ENCODE data around the gene VWA2.
A peak's percentile ranks its signal among the peaks of the same experiment; 100 is the strongest.

The VWA2 gene, protein sequence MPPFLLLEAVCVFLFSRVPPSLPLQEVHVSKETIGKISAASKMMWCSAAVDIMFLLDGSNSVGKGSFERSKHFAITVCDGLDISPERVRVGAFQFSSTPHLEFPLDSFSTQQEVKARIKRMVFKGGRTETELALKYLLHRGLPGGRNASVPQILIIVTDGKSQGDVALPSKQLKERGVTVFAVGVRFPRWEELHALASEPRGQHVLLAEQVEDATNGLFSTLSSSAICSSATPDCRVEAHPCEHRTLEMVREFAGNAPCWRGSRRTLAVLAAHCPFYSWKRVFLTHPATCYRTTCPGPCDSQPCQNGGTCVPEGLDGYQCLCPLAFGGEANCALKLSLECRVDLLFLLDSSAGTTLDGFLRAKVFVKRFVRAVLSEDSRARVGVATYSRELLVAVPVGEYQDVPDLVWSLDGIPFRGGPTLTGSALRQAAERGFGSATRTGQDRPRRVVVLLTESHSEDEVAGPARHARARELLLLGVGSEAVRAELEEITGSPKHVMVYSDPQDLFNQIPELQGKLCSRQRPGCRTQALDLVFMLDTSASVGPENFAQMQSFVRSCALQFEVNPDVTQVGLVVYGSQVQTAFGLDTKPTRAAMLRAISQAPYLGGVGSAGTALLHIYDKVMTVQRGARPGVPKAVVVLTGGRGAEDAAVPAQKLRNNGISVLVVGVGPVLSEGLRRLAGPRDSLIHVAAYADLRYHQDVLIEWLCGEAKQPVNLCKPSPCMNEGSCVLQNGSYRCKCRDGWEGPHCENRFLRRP

DNA sequence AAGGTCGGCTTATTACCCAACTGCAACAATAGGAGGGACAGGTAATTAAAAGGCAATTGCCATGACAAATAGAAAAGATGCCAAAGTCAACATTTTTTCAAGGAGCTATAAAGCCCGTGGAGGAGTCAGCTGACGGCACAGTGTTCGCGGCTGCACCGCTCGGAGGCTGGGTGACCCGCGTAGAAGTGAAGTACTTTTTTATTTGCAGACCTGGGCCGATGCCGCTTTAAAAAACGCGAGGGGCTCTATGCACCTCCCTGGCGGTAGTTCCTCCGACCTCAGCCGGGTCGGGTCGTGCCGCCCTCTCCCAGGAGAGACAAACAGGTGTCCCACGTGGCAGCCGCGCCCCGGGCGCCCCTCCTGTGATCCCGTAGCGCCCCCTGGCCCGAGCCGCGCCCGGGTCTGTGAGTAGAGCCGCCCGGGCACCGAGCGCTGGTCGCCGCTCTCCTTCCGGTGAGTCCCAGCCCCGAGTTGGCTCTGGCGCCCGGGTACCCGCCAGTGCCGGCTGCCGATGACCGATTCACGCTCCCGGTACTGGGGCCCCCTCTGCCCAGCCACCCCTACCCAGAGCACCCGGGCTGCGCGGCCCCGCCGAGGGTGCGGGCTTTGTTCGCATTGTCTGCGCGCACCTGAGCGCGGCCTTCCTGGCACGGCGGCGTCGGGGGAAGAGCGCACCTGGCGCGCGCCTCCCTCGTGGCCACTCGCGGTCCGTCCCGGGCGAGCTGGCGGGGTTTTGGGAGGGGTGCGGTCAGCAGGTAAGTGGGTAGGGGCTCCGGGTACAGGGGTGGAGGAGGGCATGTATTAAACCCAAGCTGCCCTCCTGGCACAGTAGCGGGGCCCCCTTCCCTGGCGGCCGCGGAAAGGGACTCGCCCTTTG is at the start of gene VWA2:
VWA2 (plus strand) TSS at position 138 of the 877 bp plus-strand sequence. CDS start 9,460 bp downstream, outside the sequence.
- peak; percentile 35 to 39 for DNase-seq

DNA sequence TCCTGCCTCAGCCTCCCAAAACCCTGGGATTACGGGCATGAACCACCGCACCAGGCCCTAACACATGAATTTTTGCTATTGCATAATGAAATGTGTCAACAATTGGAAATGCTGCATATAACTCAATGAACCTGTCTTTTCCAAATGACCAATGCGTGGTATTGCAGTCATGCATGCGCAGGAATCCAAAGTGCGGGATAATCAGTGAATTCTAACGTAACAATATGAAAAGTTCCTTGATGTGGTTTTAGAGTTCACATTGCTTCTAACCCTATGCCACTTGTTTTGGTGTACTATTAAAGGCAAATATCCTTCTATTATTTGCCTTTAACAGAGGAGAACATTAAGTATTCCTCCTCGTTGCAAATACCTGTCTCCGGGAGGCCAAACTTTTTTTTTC is 49.4 kb upstream of the VWA2 start:
- DNase-seq = no peak

DNA sequence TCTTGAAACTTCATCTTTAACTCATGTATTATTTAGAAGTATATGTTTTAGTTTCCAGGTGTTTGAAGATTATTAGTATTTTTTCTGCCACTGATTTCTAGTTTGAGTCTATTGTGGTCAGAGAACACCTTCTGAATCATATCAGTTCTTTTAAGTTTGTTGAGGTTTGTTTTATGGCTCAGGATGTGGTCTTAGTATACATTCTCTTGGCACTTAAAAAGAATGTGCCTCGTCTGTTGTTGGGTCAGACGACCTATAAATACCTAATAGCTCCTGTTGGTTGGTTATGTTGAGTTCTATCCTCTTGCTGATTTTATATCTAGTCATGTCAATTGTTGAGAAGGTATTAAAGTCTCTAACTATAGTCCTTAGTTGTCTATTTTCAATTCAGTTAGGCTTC is 44.0 kb upstream of the VWA2 start:
- no peak for DNase-seq

DNA sequence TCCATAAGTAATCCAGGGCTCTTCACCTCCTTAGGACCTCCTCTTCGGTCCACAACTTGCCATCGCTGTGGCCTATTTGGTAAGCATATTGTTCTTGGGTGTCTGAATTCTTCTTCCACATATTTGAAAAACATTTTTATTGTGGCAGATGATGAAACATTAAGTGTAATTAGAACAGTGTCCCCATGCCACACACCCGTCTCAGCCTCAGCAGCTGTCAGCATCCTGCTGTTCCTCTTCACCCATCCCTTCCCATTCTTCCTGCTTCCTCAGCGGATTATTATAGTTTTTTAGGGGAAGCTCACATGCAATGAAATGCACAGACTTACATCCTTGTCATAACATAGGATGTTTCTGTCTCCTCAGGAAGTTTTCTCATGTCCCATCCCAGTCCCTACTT is 39.8 kb upstream of the VWA2 start:
- no peak for DNase-seq

DNA sequence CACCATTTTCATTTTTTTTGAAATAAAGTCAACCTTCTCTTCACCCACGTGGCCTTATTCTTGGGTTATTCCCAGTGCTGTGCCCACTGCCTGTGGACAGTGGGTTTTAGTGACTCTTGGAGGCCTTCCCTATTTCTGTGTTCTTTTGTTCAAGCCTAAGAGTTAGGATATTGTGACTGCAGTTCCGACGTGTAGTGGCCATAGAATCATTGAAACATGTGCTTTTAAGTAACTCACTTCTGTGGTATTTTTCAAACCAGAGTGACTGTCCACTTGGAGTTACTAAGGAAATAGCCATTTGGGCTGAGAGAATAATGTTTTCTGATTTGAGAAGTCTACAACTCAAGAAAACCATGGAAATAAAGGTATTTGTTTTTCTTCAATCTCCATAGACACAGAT is 36.2 kb upstream of the VWA2 start:
- DNase-seq = no peak

DNA sequence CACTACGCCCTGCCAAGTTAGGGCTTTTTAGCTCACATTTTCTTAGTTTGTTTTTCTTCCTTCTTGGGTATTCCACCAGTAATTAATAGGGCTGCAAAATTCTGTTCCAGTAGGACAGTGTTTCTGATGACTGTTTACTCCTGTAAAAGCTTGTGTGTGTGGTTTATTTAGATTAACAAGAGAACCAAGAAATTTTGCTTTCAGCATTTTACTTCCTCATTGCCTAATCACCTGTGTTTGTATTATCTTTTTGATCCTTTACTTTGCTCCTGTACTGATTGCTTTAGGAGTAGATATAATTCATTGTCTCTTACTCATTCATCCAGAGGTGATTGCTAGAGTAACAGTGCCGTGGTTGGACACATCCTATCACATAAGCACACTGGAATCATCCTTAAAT is 32.2 kb upstream of the VWA2 start:
- no peak for DNase-seq

DNA sequence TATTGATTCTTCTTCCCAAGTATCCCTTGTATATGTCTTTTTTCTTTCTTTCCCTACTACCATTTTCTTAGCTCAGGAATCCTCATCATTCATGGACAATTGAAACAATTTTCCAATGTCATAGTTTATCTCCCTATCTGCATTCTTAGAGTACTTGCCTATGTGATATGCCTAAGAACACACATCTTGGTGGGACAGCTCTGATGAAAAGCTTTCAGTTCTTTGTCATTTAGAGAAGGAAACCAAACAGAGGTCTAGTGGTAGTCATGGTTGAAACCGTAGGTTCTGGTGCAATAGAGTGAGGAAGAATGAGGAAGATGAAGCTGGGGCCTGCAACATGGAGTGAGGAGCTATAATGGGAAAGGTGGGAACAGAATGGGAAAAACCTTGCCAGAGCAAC is 31.7 kb upstream of the VWA2 start:
- DNase-seq = no peak

DNA sequence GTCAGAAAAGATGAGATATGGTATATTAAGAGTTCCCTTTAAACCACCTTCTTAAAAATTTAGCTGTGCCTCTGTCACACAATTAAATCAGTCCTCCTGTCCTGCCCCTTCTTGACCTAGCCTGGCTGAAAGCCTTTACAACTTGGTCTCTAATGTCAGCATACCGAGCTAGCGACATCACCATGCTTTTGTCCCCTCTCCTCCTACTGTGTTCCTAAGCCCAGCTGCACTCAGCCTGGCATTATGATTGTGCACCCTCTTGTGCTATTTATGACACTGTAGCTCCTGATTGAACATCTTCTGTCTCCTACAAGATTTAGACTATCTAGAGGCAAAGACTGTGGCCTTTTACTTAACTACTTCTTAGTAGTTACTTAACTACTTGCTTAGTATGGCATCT is 30.7 kb upstream of the VWA2 start:
- DNase-seq = no peak

DNA sequence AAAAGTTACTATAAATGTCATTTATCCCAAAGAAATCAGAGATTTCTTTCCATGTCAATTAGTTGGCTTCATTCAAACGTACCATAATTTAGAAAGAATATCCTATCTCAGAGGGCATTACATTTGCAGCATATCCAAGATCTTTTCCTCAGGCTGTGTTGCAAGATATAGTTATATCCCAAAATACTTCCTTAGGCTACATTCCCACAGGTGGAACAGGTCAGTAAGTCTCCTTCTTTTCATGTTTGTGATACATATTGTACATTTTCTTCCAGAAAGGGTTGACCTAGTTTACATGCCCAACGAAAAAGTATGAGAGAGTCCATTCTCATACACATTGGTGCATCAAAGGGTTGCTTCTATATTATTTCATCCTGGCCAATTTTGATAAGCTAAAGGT is 26.9 kb upstream of the VWA2 start:
- no peak for DNase-seq

DNA sequence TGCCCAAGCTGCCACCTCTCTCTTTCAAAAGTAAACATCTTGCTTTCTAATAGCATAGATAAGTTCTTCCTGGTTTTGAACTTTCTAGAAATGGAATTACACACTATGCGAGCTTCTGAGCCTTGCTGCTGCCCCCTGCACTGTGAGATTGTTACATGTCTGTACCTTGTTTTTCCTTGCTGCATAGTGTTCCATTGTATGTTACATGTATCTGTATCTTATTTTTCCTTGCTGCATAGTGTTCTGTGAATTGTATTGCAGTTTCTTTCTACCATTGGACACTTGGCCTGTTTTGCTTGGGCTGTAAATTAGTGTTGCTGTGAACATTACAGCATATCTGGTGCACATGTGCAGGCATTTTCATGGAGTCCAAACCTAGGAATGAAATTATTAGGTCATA is 24.0 kb upstream of the VWA2 start:
- no peak for DNase-seq

DNA sequence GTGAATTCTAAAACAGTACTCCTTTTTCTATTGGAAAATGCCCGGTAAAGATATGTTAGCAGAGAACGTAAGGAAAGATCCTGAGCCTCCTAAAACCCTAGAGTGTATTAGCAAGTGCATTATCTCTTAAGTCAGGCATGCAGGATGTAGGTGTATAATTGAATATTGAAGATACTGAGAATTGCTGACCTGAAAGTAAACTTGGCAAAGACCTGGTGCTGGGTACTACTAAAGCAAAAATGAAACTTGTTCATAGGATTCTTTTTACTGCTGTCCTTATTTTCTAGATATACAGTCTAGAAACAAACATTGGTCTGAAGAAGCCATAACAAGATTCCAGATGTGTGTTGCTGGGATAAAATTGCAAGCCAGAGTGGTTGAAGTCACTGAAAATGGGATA is 18.8 kb upstream of the VWA2 start:
- no peak for DNase-seq

DNA sequence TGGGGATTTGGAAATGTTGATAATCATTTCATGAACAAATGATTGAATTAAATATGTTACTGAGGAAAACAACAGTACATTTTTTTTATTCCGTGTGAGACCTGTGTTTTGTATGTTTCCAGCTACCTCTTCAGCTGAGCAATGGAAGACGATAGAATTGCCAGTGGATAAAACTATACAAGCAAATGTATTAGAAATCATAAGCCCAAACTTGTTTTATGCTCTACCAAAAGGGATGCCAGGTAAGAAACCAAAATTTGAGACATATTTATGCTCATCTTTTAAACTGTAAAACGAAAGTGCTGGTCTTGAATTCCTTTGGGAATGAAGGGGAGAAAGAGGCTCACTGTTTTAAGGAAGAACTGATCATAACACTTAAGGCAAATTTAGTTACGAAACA is 17.8 kb upstream of the VWA2 start:
- DNase-seq = no peak

DNA sequence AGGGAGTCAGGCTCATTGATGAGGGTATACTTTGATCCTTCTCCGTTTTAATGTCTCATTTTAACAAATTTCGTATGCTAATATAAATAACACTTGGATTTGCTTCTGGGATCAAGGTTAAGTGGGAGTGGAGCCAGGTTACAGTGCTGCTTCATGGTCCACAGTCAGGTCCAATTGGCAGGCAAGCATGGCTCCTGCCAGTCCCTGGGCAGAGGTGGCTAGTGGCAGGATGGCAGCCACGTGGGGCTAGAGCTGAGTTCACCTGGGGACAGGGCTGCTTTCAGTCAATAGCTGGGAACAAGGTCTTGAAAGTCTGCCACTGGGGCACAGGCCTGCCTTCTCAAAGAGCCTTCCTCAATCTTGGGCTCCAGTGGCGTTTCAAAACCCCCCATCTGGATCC is 16.0 kb upstream of the VWA2 start:
- DNase-seq = no peak

DNA sequence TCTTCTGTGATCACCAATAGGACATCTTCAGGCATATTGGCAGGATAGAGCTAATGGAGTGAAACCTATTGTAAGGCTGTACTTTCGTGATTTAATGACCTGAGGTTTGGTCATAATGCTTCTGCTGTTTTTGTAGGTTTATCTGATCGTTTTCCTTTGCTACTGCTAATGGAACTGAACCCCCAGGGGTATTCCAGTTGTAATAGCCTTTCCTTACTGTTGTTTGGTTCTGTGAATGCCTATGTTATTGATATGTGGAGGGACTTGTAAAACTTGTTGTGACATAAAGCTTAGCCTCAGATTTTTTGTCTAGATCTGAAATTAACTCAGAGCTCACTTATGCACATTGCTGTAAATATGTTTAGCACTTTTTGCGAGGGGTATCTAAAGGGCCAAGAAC is 10.9 kb upstream of the VWA2 start:
- no peak for DNase-seq

DNA sequence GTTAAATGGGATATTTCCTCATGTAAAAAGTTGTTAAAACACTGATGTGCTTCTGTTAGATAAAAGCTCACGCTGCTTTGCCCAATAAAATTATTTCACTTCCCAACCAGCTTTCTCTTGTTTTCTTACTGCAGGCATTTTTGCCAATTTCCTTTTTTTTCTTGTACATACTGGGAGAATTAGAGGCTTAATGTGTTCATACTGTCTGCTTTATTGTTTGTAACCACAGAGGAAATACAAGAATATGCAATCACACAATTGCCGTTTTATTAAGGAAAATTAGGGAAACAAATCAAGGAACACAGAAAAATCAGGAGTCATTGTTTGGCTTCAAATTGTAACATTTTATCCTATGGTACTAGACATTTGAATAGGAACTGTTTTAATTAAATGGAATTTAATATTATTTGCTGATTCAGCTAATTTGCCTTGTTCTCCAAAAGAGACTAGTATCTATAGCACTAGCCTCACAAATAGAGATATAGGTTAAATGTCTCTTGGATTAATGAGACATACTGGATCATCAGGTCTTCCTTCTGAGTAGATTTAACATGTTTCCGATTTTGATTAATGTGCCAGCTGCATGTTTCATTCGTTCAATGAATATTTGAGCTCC is 6.4 kb upstream of the VWA2 start:
- DNase-seq = no peak

DNA sequence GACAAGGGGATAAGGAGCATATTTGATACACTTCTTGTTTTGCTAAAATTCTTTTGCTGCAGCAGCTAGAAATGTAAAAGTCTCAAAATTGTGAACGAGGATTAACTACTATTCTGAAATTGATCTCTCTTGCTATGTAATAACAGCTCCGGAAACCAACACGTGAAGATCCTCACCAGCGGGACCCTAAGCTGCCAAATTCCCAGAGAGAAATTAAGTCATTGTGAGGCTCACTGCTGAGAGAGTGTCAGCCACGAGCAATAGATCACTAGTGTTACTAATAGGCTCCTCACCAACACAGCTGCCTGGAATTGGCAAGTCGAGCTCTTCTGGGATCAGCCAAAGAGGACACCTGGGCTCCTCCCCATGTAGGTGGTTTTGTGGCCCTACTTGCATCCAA is 5.6 kb upstream of the VWA2 start:
- no peak for DNase-seq

DNA sequence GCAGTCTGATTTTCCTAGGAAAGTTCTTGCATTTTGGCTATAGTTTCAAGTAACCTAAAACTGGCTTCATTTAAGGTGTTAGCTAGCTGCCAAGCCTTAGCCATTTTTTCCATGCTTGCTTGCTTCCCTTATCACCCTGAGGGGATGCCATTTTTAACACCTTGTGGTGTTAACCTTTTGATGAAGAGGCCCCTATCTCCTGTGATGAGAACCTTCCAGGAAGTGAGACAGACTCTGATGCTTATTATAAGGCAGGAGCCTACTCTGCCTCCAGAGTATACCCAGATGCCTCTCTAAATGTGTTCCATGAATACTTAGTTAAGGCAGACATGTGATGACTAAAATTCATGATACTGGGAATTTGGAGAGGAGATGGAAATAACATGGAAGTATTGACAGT is 4.9 kb upstream of the VWA2 start:
- no peak for DNase-seq

DNA sequence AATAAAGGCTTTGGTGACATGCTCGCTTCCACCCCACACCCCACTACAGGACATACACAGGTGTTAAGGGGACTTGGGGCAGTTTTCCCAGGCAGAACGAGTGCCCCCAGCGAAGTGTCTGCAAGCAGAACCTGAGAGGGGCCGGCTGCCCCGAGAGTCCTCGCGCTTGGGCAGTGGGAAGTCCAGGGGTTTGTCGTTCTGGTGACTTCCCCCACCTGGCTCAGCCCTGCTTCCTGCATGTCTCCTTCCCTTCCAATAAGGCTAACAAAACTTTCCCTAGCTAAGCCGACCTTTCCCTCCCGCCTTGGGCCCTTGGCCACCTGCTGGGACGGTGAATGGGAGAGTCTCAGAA is 916 bp downstream of the VWA2 start:
- DNase-seq = no peak

DNA sequence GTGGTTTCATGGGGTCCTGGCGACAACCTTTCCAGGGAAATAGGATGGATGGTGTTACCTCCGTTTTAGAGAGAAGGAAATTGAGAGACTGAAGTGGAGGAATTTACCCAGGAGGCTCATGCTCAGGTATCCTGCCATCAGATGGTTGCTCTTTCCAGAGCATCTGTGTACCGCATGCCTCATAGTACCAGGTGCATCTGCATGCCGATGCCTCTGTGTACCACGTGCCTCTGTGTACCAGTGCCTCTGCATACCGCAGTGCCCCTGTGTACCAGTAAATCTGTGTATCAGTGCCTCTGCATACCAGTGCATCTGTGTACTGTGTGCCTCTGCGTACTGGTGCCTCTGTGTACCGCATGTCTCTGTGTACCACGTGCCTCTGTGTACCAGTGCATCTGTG is 3.2 kb downstream of the VWA2 start:
- no peak for DNase-seq

DNA sequence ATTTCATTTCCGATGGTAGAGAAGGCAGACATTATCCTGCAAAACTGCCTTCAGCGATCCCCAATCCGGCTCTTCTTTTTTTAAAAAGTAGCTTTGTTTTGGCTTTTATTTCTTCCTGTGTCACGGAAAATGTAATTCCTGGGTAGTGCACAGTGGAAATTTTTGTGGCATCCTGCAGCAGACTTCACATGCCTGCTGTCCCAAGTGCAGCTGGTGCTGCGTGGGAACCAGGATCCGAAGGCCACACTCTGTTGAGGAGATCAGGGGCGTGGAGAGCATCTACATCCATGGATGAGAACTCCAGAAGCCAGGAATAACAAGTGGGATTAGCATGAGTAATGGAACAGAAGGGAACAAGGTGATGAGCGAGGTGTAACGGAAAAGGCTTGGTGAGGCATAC is 4.6 kb downstream of the VWA2 start:
- DNase-seq = no peak

DNA sequence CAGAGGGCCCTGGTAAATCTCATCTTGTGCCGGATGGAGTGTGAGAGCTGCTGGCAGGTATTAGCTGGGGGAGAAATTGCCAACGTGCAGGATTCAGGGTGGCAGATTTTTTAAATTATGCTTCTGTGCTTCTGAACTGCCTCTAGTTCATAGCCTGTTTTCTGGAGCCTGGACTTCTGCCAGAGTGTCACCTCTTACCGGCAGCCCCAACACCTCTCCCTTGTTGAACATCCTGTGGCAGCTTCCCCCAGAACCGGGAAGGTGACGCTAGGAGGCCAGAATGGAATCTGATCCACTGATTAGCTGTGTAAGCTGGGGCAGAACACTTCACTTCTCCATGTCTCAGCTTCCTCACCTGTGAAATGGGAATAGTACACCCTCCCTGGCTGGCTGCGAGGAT is 5.1 kb downstream of the VWA2 start:
- no peak for DNase-seq

DNA sequence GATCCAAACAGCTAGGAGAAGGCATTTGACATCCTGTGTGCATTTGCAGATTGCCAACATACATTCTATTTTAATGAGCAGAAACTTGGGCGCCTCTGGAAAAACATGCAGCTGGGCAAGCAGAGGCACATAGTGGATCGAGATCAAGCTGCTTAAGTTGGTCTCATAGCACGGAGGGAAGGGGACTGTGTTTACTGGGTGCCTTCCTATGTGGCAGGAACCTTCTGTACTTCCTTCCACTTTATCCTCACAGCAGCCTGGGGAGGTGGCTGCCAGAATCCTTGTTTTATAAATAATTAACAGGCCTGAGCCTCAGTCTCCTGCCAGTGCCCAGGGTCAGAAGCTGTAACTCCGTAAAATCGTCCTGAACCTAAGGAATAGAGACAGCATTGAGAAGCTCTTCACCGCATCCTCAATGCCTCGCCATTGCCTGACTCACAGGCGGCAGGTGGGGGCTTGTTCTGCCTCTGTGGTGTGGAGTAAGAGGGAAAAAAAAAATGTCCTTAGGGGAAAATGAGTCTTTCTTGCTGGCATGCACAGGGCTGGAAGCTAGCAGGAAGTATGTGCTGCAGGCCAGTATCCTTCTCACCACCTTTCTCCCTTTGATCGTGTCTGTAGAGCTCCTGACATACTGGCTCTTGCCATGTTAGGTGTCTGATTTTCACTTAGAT is 6.2 kb downstream of the VWA2 start:
- no peak for DNase-seq
